Heart left ventricle (tissue), 16 donors: ENCODE results near the gene UMODL1. TPM values are rescaled to one million over a fixed set of nuclear protein-coding genes. Genes with fewer than 3 reads are reported as not detected.

Experiments
- ATAC-seq, 4 donors: fragments of 200-7000 bp; cut with Tn5 transposase; one replicate each; pipeline ENCODE4 v1.9.1; 2020 to 2022; ENCODE audit warnings: moderate library complexity in 4 of 4, mild to moderate bottlenecking in 3 of 4, moderate number of reproducible peaks in 1 of 4
- DNase-seq, 5 donors: peaks; one replicate each; pipeline ENCODE4 v3.0.0-alpha.2; 2020
- H3K27ac ChIP-seq, 12 donors: fragments of 200-600 bp; sonication (generic) in 4 of 12; one replicate each; pipeline versions ENCODE4 v1.5.0 to v1.8.0; 2016 to 2022; ENCODE audit warnings: mild to moderate bottlenecking in 2 of 12
- H3K27me3 ChIP-seq, 9 donors: fragments of 200-600 bp; sonication (generic) in 2 of 9; one replicate each; pipeline versions ENCODE4 v1.5.1 to v1.8.0; 2016 to 2022; ENCODE audit warnings: mild to moderate bottlenecking in 3 of 9
- H3K36me3 ChIP-seq, 9 donors: fragments of 200-600 bp; sonication (generic) in 2 of 9; one replicate each; pipeline versions ENCODE4 v1.5.0 to v1.8.0; 2018 to 2022; ENCODE audit warnings: mild to moderate bottlenecking in 2 of 9
- H3K4me1 ChIP-seq, 12 donors: fragments of 200-600 bp; sonication (generic) in 4 of 12; one replicate each; pipeline versions ENCODE4 v1.5.0 to v1.8.0; 2016 to 2022; ENCODE audit warnings: mild to moderate bottlenecking in 3 of 12
- H3K4me3 ChIP-seq, 12 donors: fragments of 200-600 bp; sonication (generic) in 4 of 12; one replicate each; pipeline versions ENCODE4 v1.5.0 to v1.8.0; 2017 to 2022; ENCODE audit warnings: mild to moderate bottlenecking in 9 of 12, moderate library complexity in 4 of 12
- H3K9me3 ChIP-seq, 12 donors: fragments of 200-600 bp; sonication (generic) in 4 of 12; one replicate each; pipeline versions ENCODE4 v1.5.0 to v1.8.0; 2016 to 2022; ENCODE audit warnings: mild to moderate bottlenecking in 1 of 12
- CTCF ChIP-seq, 12 donors: fragments of 200-600 bp; sonication (generic) in 4 of 12; IDR thresholded peaks; one replicate each; pipeline versions ENCODE4 v1.5.0 to v1.8.0; 2018 to 2022; ENCODE audit warnings: antibody characterized with exemption in 12 of 12, mild to moderate bottlenecking in 5 of 12
- POLR2A ChIP-seq, 2 donors: fragments of 450-650 bp; IDR thresholded peaks; one replicate each; pipeline ENCODE4 v1.6.1; 2017; ENCODE audit warnings: antibody characterized with exemption in 2 of 2, mild to moderate bottlenecking in 2 of 2, moderate library complexity in 2 of 2
- WGBS, 4 donors: extraction: QIAGEN DNeasy Blood & Tissue Kit in 2 of 4; methylation state at CpG; one replicate each; pipeline versions ENCODE4 v1.1.5 to v1.1.7; 2013 to 2018; 5-methylcytosine and 5-hydroxymethylcytosine counted together
- intact Hi-C, 10 donors: fragments of 100-400 bp; cut with DNase I; formaldehyde crosslinking; loops; one replicate each; pipeline versions ENCODE4 v1.11.1 to v1.14.2; 2022
- polyA plus RNA-seq, 2 donors: library from polyadenylated mRNA; stranded (reverse); fragments of 200-250 nt; gene quantifications; one replicate each; pipeline ENCODE4 v1.2.3, GENCODE V29; 2013
- total RNA-seq, 9 donors: library from RNA; depleted of rRNA in 2 of 9; stranded (reverse); fragments of >200 nt in 2 of 9; fragmentation: NEBNext Ultra II Directional in 3 of 9; extraction: Animal tissue kit (Norgen Biotek cat#: 25700) in 3 of 9; gene quantifications; one replicate each; pipeline versions ENCODE4 v1.1.0 to v1.2.4, GENCODE V29; 2016 to 2023
- donor health status: ischemic (EF 13 %, LVEDD 7.1; RV severe dilation, severe dysfunction).
- donor health status: healthy with polysubstance abuse.
- donor health status: DM: no; HTN: yes; CAD: no.
- donor health status: DM: no; HTN: no; CAD: no.
- donor health status: ischemic (EF 25% LVEDD 6.9; RV normal size, moderate dysfunction).
- donor health status: ischemic (EF 25% LVEDD 5.7; RV mildly dilated, moderate dysfunction).
- donor health status: healthy.
- donor health status: DM: yes; HTN: yes; CAD: no.
- donor health status: ischemic (EF 35%, LVEDD 5.7; RV mildly dilated, moderate dysfunction).
- donor health status: nonischemic (EF 11% LVEDD 7.7; RV severe dilation, severe dysfunction).
- donor health status: DM: yes; HTN: yes; CAD: no.
- donor health status: PGD.
- donor health status: ischemic (EF 29% LVEDD 5.4; RV normal size, mild dysfunction).
- donor health status: nonischemic (EF 23%, LVEDD 6.1; RV moderate dilation, normal function).

The UMODL1 gene
- total and polyA plus RNA-seq, 11 donors = 0.07 to 0.19 TPM; not detected in 9

GRCh38 chr21:42189860-42190485 lies 118.9 kb downstream of the UMODL1 start:
- H3K4me3 ChIP-seq = no peak overlapping the region
- intact Hi-C loops = loop anchor here in 1 of 10 donors (10.0 kb wide), 1 partner anchor 45 kb away; no protein-coding TSS in a partner anchor
- DNase-seq (no peak), ATAC-seq (no peak)
- peak overlapping the region in 1 of 12 donors; percentile 7 for H3K27ac ChIP-seq
- peaks cover 0 to 70% (median 5%) of the 10 kb centered on the region in 12 donors for H3K4me1 ChIP-seq
- H3K36me3 ChIP-seq = no peaks in the 10 kb centered on the region
- WGBS, 4 donors = 84 to 94% (median 88%) methylated on average over 11 of the region's 11 CpGs
- peaks cover 0 to 3% (median 0%) of the 10 kb centered on the region in 9 donors for H3K27me3 ChIP-seq
- no peaks in the 10 kb centered on the region for H3K9me3 ChIP-seq
- TF ChIP-seq POLR2A (IDR thresholded peaks at IDR 0.05) = no peak
- TF ChIP-seq CTCF (IDR thresholded peaks at IDR 0.05) = no peak

- intact Hi-C loops = no loop called here
- H3K4me1 ChIP-seq = peaks cover 0 to 73% (median 5%) of the 10 kb centered on the region in 12 donors
- WGBS, 4 donors = 88 to 94% (median 91%) methylated on average over 7 to 8 of the region's 8 CpGs
Measured at GRCh38 chr21:42190486-42190863, 119.4 kb downstream of the UMODL1 start.

GRCh38 chr21:42191064-42191463 lies 119.9 kb downstream of the UMODL1 start:
- 88 to 96% (median 94%) methylated on average over 5 of the region's 5 CpGs for WGBS, 4 donors
- TF ChIP-seq CTCF (IDR thresholded peaks at IDR 0.05) (no peak), POLR2A (IDR thresholded peaks at IDR 0.05) (no peak)
- no peaks in the 10 kb centered on the region for H3K9me3 ChIP-seq
- peaks cover 0 to 74% (median 5%) of the 10 kb centered on the region in 12 donors for H3K4me1 ChIP-seq
- no peak overlapping the region for H3K4me3 ChIP-seq
- no peak for DNase-seq
- H3K27ac ChIP-seq = no peak overlapping the region
- H3K27me3 ChIP-seq = peaks cover 0 to 3% (median 0%) of the 10 kb centered on the region in 9 donors
- intact Hi-C loops = no loop called here
- no peaks in the 10 kb centered on the region for H3K36me3 ChIP-seq
- ATAC-seq = no peak

More at GRCh38 chr21:42190486-42190863, 119.4 kb downstream of the UMODL1 start:
- no peak for ATAC-seq
- Histone ChIP-seq H3K27me3 (peaks cover 0 to 3% (median 0%) of the 10 kb centered on the region in 9 donors), H3K4me3 (no peak overlapping the region), H3K9me3 (no peaks in the 10 kb centered on the region), H3K36me3 (no peaks in the 10 kb centered on the region), H3K27ac (no peak overlapping the region)
- TF ChIP-seq POLR2A (IDR thresholded peaks at IDR 0.05) (no peak), CTCF (IDR thresholded peaks at IDR 0.05) (no peak)
- DNase-seq = no peak

GRCh38 chr21:42191696-42192595 lies 120.8 kb downstream of the UMODL1 start:
- Histone ChIP-seq H3K27ac (no peak overlapping the region), H3K27me3 (peaks cover 0 to 3% (median 0%) of the 10 kb centered on the region in 9 donors), H3K36me3 (no peaks in the 10 kb centered on the region), H3K4me3 (no peak overlapping the region), H3K9me3 (no peaks in the 10 kb centered on the region), H3K4me1 (peaks cover 0 to 66% (median 5%) of the 10 kb centered on the region in 12 donors)
- 70 to 87% (median 81%) methylated on average over 21 of the region's 21 CpGs for WGBS, 4 donors
- intact Hi-C loops = no loop called here
- TF ChIP-seq POLR2A (IDR thresholded peaks at IDR 0.05) (no peak), CTCF (IDR thresholded peaks at IDR 0.05) (no peak)
- DNase-seq = no peak
- no peak for ATAC-seq
